Measurements from ENCODE around the gene DYNC1LI2.

DNA sequence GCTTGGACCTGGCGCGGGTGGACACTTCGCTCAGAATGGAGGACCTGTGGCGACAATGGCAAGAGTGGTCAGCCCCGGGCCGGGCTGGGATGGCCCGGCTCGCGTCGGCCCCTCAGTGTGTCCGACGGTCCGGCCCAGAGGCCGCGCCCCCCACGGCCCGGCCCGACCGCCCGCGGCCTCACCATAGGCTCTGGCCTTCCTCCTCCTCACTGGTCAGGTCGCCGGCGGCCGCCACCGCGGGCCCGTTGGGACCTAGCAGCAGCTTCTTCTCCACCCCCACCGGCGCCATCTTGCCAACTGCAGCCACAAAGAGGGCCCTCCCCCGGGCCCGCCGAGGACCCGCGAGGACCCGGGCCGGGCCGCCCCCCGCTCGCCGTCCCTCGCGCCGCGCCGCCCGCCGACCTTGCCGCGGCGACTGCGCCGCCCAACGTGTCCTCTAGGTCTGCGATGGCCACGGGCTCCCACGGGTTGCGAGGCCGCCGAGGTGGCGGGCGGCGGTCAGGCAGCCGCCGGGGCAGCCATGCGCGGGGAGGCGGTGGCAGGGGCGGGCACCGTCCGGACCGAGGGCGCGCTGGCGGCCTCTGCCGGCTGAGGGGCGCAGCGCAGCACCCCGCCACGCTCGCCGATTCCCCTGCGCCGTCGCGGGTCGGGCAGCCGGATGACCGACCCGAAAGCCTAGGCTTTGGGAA, at the start of gene DYNC1LI2:
- peak; percentile 55 for TF ChIP-seq NR2C1 (IDR thresholded peaks at IDR 0.05)
- peak; percentile 77 for TF ChIP-seq GATAD2B (conservative IDR thresholded peaks at IDR 0.05; ENCODE audit: low read depth)
- TF ChIP-seq HCFC1 (IDR thresholded peaks at IDR 0.05; ENCODE audit: low read length): peak; percentile 72
- TF ChIP-seq, protein P1, sequence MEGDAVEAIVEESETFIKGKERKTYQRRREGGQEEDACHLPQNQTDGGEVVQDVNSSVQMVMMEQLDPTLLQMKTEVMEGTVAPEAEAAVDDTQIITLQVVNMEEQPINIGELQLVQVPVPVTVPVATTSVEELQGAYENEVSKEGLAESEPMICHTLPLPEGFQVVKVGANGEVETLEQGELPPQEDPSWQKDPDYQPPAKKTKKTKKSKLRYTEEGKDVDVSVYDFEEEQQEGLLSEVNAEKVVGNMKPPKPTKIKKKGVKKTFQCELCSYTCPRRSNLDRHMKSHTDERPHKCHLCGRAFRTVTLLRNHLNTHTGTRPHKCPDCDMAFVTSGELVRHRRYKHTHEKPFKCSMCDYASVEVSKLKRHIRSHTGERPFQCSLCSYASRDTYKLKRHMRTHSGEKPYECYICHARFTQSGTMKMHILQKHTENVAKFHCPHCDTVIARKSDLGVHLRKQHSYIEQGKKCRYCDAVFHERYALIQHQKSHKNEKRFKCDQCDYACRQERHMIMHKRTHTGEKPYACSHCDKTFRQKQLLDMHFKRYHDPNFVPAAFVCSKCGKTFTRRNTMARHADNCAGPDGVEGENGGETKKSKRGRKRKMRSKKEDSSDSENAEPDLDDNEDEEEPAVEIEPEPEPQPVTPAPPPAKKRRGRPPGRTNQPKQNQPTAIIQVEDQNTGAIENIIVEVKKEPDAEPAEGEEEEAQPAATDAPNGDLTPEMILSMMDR (IDR thresholded peaks at IDR 0.05 in 2 of 3, conservative IDR thresholded peaks at IDR 0.05 in 1 of 3; ENCODE audit: control insufficient read depth in 2 of 3, extremely low read depth in 1 of 3, insufficient read depth in 1 of 3, low read depth in 3 of 3, low read length in 3 of 3): peak; percentile 70 to 92 (median 72); a peak in 4 of 6 replicates
- no peak for TF ChIP-seq ESRRA (IDR thresholded peaks at IDR 0.05; ENCODE audit: low read length)
